Dermis lymphatic vessel endothelial cell (primary cell): ENCODE results near the gene SERPINB11. TPM values are rescaled to one million over a fixed set of nuclear protein-coding genes. Genes with fewer than 3 reads are reported as not detected.

Source experiments
- total RNA-seq: library from RNA; depleted of rRNA; stranded (reverse); fragments of >200 nt; gene quantifications from 2 replicates; pipeline ENCODE4 v1.2.1, GENCODE V29; 2014

Gene SERPINB11
- total RNA-seq, result not detected in 2 replicates

GRCh38 chr18:63702660-63703059 is at the start of gene SERPINB11:
SERPINB11 (plus strand) TSS chr18:63702960; CDS start chr18:63710194, 7,234 bp downstream.

GRCh38 chr18:63661750-63662149 is 41.0 kb upstream of the SERPINB11 start, which contains the start of gene SERPINB3:
SERPINB3 (minus strand) TSS chr18:63661893; CDS start chr18:63661216, 677 bp downstream.

Other genes with a start within 250 kb of the SERPINB11 start
- not detected in 2 replicates for gene SERPINB5, start 226.0 kb upstream of the SERPINB11 start, total RNA-seq
- not detected in 2 replicates for gene SERPINB12, start 160.6 kb upstream of the SERPINB11 start, total RNA-seq
- gene SERPINB13, start 115.6 kb upstream of the SERPINB11 start, total RNA-seq, result not detected in 2 replicates
- gene SERPINB4, start 58.7 kb upstream of the SERPINB11 start, total RNA-seq, result not detected in 2 replicates
- not detected in 2 replicates for gene SERPINB3, start 41.1 kb upstream of the SERPINB11 start, total RNA-seq
- 0.22 TPM in 1 of 2 replicates, not detected in the other for gene SERPINB7, start 72.5 kb downstream of the SERPINB11 start, total RNA-seq
- gene SERPINB2, start 184.7 kb downstream of the SERPINB11 start, total RNA-seq, result not detected in 2 replicates
- gene SERPINB10, start 205.0 kb downstream of the SERPINB11 start, total RNA-seq, result not detected in 2 replicates
- gene HMSD, start 246.3 kb downstream of the SERPINB11 start, total RNA-seq, result not detected in 2 replicates